ENCODE measurements around the gene GPR162.
A peak's percentile ranks its signal among the peaks of the same experiment; 100 is the strongest.

Gene GPR162, protein sequence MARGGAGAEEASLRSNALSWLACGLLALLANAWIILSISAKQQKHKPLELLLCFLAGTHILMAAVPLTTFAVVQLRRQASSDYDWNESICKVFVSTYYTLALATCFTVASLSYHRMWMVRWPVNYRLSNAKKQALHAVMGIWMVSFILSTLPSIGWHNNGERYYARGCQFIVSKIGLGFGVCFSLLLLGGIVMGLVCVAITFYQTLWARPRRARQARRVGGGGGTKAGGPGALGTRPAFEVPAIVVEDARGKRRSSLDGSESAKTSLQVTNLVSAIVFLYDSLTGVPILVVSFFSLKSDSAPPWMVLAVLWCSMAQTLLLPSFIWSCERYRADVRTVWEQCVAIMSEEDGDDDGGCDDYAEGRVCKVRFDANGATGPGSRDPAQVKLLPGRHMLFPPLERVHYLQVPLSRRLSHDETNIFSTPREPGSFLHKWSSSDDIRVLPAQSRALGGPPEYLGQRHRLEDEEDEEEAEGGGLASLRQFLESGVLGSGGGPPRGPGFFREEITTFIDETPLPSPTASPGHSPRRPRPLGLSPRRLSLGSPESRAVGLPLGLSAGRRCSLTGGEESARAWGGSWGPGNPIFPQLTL

DNA sequence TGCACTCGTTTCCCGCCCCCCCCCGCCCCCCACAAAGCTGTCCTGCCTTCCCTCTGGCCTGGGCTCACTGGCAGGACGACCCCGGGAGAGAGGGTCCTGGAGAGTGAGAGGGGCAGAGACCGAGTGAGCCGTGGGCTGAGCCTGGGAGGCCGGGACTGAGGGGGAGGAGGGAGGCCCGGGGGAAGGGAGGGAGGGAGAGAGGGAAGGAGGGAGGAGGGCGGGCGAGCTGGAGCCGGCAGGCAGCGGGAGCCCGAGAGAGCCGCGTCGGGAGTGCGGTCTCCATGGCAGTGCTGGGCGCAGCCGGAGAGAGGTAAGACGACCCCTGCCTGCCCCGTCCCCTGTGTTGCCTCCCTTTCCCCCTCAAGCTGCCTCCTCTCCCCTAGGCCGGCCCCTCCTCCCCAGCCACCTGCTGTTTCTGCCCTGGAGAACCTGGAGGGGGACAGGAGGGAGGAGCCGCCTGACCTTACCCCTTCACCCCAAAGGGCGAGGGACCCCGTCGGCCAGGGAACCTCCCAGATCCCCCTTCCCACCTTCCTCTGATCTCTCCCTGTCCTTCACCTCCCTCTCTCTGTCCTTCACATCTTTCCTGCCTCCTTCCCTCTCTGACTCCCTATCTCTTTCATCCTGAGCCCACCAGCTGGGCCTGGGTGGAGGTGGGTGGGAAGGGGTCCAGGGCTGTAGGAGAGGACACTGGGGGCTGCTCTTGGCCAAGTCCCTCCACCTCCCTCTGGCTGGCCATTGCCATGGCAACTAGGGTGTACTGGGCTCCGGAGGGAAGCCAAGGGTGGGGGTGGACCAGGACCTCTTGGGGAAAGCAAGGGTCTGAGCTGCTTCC, at the start of gene GPR162:
Gene GPR162, plus strand, starts transcription at position 231 of the 835 bp plus-strand sequence. CDS start 2,078 bp downstream, outside the sequence.
- peak; percentile 19 for DNase-seq

DNA sequence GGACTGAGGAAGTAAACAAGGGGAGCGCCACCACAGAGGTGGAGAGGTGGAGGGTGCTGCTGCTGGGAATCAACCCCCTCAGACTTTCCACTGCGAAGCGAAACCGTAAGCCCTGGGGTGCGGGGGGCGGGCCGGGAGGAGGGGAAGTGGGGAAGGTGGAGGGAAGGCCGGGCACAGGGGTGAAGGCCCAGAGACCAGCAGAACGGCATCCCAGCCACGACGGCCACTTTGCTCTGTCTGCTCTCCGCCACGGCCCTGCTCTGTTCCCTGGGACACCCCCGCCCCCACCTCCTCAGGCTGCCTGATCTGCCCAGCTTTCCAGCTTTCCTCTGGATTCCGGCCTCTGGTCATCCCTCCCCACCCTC, 49.3 kb upstream of the GPR162 start, which contains the start of gene LAG3:
Gene LAG3, plus strand, starts transcription at position 190 of the 365 bp plus-strand sequence. CDS start 333 bp downstream, outside the sequence.
- DNase-seq, result peak; percentile 52

DNA sequence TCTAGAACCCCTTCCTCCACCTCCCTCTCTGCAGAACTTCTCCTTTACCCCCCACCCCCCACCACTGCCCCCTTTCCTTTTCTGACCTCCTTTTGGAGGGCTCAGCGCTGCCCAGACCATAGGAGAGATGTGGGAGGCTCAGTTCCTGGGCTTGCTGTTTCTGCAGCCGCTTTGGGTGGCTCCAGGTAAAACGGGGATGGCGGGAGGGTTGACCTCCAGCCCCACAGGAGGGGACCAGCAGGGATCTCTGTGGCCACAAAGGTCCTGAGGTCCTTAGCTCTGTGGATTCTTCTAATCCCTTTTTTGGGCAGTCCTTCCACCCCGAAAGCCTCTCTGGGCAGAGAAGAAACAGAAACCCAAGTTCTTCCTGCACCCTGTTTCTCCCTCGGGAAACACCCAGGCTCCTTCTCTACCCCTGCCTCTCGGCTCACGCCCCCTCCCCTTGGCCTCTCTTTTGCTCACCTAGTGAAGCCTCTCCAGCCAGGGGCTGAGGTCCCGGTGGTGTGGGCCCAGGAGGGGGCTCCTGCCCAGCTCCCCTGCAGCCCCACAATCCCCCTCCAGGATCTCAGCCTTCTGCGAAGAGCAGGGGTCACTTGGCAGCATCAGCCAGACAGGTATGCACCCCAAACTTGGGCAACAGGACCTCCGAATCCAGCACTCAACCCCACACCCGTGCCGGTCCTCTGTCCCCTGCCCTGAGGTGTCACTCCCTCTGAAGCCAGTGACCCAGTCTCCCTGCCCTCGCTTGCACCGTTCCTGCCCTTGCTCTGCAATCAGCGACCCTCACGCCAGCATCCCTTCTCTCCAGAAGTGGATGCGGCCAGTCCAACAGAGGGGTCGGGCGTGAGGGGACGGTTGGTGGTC, 48.7 kb upstream of the GPR162 start:
- no peak for DNase-seq

DNA sequence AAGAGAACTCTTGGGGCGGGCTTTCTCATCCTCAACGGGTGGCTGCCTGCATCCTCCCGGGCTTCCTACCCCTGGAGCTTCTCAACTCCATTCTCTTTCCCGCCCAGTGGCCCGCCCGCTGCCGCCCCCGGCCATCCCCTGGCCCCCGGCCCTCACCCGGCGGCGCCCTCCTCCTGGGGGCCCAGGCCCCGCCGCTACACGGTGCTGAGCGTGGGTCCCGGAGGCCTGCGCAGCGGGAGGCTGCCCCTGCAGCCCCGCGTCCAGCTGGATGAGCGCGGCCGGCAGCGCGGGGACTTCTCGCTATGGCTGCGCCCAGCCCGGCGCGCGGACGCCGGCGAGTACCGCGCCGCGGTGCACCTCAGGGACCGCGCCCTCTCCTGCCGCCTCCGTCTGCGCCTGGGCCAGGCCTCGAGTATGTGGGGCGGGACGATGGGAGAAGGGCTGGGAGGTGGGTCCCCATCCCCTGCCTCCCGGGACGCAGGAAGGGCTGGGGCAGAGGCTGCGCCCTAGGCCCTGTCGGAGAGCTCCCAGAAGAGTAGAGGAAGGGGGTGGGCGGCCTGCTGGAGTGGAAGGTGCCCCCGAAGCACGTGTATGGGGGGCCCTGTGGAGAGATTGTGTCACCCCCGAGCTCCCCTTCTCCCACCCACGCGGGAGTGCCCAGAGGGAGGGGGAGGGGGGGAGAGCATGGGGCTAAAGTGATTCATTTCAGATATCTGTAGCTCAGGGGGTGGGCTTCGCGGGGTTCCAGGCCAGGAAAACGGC, 47.9 kb upstream of the GPR162 start:
- no peak for DNase-seq

DNA sequence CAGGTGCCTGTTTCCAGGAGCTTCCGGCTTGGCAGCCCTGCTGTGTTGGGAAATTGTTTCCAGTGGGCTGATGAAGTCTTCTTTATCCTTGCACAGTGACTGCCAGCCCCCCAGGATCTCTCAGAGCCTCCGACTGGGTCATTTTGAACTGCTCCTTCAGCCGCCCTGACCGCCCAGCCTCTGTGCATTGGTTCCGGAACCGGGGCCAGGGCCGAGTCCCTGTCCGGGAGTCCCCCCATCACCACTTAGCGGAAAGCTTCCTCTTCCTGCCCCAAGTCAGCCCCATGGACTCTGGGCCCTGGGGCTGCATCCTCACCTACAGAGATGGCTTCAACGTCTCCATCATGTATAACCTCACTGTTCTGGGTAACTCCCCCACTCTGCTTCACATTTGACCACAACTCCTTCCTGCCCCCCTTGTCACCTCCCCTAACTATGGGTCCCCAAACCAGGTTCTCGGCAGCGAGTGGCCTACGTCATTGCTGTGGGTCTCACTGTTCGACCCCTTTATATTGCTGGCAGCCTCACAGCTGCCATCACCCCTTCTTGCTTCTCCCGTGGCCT, 47.0 kb upstream of the GPR162 start:
- DNase-seq, result no peak

DNA sequence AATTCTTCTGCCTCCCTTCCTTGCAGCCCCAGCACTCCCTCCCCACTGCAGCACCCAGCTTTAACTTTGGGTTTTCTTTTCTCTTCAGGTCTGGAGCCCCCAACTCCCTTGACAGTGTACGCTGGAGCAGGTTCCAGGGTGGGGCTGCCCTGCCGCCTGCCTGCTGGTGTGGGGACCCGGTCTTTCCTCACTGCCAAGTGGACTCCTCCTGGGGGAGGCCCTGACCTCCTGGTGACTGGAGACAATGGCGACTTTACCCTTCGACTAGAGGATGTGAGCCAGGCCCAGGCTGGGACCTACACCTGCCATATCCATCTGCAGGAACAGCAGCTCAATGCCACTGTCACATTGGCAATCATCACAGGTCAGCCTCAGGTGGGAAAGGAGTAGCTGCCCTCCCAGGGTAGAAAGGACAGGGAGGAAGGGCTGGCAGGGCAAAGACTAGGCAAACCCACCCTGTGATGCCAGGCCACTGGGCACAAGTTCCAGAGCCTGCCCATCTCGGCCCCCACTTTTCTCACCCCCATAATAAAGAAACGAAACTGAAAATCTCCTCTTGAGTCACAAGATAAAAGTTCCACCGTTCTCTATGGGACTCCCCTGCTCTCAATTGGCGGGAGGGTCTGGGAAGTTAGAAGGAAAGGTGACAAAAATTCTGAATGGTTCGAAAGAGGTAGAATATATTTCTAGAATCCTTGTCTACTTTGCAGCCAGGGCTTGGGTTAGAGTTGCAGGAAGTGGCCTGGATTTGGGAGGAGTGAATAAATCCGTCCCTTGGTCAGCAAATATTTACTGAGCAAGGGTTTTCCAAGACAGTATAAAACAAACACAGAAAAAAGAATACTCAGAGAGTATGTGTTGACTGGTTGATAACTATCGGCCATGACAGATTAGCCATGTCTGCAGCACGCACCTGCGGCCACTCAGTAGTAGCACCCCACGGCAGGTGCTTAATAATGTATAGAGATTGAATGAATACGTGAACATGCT, 46.1 kb upstream of the GPR162 start:
- DNase-seq, result no peak

DNA sequence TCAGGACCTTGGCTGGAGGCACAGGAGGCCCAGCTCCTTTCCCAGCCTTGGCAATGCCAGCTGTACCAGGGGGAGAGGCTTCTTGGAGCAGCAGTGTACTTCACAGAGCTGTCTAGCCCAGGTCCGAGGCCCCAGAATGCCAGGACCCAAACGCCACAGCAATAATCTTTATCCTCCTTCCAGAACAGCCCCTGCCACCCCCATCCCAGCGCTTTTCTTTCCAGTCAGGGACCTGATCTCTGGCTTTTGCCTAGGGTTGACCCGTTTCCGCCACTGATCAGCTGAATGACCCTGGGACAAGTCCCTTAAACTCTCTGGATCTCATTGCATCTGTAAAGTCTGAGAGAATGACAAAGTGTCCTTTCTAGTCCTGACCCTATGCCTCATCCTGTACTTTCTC, 44.2 kb upstream of the GPR162 start:
- no peak for DNase-seq

DNA sequence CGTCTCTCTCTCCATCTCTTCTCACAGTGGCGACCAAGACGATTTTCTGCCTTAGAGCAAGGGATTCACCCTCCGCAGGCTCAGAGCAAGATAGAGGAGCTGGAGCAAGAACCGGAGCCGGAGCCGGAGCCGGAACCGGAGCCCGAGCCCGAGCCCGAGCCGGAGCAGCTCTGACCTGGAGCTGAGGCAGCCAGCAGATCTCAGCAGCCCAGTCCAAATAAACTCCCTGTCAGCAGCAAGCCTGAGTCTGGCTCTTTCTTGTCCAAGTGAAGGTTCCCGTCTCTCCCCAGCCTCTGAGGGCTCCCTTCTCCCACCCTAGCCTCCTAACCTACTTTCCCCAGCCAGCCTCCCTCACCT, 43.4 kb upstream of the GPR162 start:
- no peak for DNase-seq

DNA sequence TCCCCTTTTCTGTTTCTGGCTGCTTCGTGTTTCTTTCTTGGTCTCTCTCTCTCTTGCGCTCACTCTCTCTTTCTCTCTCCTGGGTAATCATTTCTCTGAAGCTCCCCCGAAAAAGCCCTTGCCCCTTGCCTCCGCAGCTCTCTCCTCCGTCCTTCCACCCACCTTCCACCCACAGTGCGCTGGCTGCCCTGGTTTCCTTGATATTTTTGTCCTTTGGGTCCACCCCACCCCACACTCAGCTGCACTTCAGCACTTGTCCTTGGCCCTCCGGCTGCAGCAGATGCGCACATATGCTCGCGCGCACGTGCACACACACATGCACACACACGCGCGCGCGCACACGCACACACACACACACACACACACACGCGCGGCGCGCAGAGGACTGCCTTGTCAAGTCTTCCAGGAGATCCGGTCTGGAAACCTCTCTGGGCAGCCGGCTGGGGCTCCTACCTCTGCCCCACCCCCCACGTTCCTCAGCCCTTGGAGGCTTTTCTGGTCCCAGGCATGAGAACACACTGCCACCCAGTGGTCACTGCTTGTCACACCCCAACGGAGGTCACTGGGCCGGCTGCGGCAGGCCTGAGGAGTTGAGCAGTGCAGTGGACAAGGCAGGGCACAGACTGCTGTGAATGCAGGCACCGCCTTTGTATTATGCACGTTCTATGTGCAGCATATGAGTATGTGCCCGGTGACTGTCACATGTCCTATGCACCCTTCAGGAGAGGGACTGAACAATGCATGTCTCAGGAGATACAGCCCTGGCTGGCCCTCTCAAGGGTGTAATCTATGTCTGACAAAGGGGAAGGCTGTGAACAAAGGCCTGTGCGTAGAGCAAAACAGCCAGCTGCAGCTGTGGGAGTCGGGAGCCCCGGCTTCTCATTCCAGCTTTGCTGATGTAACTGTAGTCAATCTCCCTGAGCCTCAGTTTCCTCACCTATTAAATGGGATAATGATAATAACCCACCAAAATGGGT, 42.8 kb upstream of the GPR162 start:
- peak; percentile 93 for DNase-seq

DNA sequence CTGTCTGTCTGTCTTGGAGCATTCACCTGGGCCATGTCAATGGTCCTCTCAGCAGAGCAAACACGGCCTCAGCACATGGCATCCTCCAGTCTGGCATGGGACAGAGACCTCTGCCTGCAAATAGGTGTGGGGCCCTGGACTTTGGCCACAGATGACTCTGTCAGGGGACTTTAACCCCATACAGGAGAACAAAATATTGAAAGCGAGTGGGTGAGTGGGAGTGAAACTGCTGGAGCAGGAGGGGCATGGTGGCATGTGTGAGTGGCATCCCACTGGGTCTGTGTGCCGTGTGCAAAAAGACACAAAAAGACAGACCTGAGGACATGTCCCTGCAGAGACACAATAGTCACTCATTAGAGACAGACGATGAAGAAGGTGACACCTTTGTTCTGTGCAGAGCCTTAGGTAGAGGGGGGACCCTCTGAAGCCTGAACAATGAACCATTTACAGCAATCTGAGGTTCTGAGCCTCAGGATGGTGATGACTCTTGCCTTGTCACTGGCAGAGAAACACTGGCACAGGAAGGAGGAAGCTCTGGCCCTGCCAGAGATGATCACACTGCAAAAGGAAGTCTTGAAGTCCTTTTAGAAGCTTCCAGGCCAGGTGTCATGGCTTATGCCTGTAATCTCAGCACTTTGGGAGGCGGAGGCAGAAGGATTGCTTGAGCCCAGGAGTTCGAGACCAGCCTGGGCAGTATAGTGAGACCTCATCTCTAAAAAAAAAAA, 41.8 kb upstream of the GPR162 start:
- peak; percentile 37 for DNase-seq

DNA sequence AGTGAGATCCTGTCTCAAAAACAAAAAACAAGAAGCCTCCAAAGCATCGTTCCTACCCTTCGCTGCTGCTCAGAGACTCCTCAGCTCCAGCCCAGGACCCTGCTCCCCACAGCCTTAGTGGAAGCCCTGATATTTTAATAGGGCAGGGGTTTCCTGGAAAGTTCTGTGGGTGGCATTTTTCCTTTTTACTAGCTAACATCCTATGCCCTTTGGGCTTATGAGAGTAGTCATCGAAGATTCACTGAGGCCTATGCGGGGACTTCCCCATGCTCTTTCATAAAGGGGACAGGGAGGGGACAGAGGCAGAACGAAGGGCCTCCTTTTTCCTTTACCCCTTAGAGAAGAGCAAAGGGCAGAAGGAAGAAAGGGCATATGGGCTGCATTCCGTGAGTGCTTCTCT, 41.0 kb upstream of the GPR162 start:
- no peak for DNase-seq

DNA sequence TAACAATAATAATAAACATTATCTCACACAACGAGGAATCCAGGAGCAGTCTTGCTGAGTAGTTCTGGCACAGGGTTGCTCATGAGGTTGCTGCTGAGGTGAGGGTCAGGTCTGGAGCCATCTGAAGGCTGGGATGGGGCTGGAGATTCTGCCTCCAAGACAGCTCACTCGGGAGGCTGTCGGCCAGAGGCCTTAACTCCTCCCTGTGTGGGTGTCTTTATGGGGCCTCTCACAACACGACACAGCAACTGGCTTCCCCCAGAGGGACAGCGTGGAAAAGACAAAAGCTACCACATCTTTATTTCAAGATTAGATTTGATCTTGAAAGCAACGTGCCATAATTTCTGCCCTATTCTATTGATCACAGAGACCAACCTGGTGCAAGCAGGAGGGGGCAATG, 39.5 kb upstream of the GPR162 start:
- DNase-seq, result no peak

DNA sequence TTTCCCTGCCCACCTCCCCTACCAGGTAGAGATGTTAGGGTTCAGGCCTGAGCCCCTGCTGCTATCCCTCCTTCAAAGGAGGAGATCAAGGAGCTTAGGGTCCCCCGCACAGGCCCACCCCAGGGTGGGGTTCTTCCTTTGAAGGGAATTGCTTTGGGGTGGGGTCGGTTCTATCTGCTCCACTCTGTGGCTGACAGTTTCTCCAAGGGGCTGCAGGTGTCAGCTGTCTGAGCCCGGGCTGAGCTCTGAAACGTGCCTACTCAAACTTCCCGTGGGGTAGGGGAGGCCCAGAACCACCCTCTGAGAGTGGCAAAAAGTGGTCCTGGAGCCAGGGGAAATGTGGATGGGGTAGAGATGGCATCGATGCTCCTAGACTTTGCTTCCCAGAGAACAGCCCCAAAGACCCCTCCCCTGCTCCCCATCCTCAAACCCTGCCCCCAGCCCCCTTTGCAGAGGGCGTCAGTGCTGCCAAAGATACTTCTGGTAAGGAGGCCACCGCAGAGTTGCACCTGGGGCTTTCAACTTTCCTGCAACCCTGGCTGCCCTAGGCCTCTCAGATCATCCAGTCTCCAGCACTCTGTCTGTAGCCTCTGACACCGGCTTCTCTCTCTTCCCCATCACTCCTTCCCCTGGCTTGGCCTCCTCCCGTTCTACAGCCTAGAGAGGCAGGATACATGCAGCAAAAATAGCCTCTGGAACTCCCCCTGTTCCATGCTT, 38.6 kb upstream of the GPR162 start:
- no peak for DNase-seq

DNA sequence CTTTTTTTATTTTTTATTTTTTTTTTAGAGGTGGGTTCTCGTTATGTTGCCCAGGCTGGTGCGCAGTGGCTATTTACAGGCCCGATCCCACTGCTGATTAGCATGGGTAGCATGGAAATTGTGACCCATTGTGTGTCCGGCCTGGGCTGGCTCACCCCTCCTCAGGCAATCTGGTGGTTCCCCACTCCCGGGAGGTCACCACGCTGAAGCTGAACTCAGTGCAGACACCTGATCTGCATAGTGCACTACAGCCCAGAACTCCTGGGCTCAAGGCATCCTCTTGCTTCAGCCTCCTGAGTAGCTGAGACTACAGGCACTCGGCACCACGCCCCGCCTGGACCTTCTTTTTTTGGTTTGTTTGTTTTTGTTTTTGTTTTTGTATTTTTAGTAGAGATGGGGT, 37.8 kb upstream of the GPR162 start:
- DNase-seq, result no peak

DNA sequence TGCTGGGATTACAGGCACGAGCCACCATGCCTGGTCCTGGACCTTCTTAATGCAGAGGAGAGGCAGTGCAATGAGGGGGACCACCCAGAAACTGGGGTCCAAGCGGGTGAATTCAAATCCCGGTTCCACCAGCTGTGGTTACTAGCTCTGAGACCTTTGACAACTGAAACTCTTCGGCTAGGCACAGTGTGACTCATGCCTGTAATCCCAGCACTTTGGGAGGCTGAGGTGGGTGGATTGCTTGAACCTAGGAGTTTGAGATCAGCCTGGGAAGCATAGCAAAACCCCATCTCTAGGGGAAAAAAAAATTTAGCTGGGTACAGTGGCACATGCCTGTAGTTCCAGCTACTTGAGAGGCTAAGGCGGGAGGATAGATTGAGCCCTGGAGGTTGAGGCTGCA, 37.3 kb upstream of the GPR162 start:
- no peak for DNase-seq

DNA sequence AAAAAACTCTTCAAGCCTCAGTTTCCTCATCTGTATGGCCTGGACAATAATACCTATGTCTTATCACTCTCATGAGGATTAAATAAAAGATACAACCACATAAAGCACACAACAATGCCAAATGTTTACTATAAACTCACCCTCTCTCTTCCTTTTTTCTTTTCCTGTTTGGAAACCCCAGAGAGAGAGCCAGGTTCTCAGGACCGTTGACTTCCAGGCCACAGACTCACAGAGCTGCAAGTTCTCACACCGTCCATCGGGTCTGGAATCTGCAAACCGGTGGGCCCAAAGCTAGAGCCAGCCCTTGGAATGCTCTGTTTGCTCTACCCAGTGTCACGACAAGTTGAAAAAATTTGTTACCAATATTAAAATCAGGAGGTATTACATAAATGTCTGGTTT, 36.9 kb upstream of the GPR162 start:
- no peak for DNase-seq

DNA sequence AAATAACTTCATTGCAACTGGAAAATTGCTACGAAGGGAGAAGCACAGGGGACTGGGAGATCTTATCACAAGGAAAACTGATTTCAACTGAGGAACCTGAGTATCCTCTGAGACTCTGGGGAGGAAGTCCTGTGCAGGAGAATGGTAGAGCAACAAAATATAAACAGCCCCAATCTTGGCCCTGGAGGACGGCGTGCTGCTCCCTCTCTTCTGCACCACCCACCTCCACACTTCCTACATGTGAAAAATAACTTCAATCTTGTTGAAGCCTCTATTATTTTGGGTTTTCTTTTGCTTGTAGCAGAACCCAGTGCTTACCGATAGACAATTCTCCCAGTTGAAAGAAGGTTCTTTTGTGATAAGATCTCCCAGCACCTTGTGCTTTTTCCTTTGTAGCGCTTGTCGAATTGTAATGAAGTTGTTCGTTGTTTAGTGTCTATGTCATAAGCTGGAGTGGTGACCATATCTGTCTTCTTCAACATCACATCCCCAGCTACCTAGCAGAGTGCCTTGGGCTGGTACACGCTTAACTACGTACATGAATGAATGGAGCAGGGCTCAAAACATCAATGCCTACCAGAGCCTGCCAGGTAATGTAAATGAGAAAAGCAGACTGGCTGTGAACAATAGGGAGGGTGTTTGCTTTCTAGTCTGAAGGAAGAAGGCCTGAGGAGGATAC, 35.1 kb upstream of the GPR162 start:
- peak; percentile 37 for DNase-seq
